GM18867 (cell line): ENCODE data around the gene TXNRD2.

ENCODE experiments used
- ATAC-seq: cut with Tn5 transposase; IDR thresholded peaks from one replicate; pipeline ENCODE4 v1.9.1; 2021; ENCODE audit warnings: mild to moderate bottlenecking, moderate library complexity; ENCODE audit not compliant: unreplicated experiment

TXNRD2 gene

DNA sequence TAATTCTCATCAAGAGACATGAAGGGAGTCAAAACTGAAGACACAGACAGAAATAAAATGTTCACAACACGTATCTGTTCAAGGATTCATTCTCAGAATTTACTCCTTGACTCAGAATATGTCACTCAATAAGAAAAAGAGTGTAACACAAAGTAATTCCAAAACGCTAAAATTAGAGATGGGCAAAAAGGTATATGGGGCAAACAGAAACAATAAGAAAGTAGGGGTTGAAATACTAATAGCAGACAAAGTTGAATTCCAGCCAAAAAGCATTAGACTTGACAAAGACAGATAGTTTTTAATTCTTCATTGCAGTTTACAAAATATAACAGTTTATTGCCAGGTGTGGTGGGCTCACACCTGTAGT, 113.6 kb downstream of the TXNRD2 start:
- no peak for ATAC-seq

DNA sequence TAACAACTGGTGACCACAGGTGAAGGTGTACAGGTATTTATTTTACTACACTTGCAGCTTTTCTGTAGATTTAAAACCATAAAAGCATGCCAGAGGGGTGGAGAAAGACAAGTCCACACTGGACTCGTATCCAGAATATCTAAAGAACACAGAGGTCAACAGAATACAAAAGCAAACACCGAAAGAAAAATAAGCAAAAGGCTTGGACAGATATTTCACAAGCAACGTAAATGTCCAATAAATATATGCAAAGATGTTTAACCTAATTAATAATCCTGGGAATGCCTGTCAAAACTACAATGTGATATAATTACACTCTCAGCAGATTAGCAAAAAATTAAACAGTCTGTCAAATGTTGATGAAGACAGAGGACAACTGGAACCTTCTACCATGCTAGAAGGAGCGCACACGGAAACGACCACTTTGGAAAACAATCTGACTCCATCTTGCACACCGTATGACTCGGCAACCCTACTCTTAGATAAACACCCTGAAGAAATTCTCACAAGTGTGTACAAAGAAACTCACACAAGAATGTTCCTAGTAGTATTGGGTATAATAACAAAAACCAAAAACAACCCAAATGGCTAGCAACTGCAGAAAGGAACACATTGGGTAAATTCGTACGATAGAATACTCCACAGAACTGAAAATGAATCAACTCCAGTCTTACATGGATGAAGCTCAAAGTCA, 114.1 kb downstream of the TXNRD2 start:
- ATAC-seq: no peak

GRCh38 chr22:19826619-19826950, 115.0 kb downstream of the TXNRD2 start:
- no peak for ATAC-seq

- ATAC-seq: no peak
These were observed 115.6 kb downstream of the TXNRD2 start for GRCh38 chr22:19825904-19826618.
